H9 (cell line): ENCODE measurements around the gene OR2T10. TPM values are rescaled to one million over a fixed set of nuclear protein-coding genes. Genes with fewer than 3 reads are reported as not detected.
"Not testable (repeated sequence)": the region's sequence is repeated elsewhere in the genome, so short reads cannot be mapped to it uniquely, and the experiment has no call there.

Experiments used
- DNase-seq: peaks from one replicate; pipeline ENCODE4 v3.0.0-alpha.2; 2017
- H2AFZ ChIP-seq: one replicate; pipeline ENCODE4 v1.6.1; 2013; ENCODE audit warnings: mild to moderate bottlenecking, low read length, control low read depth, moderate library complexity
- H2AK5ac ChIP-seq: 2 replicates; pipeline ENCODE4 v1.6.1; 2013; ENCODE audit warnings: low read length, control low read depth, mixed read lengths; ENCODE audit not compliant: insufficient read length
- H2BK120ac ChIP-seq: one replicate; pipeline ENCODE4 v1.6.1; 2013; ENCODE audit warnings: low read depth, mild to moderate bottlenecking, low read length, control low read depth, inconsistent platforms; ENCODE audit not compliant: poor library complexity, severe bottlenecking
- H2BK12ac ChIP-seq: 2 replicates; pipeline ENCODE4 v1.6.1; 2013; ENCODE audit warnings: low read length, control low read depth, mixed read lengths, low read depth; ENCODE audit not compliant: insufficient read length
- H2BK15ac ChIP-seq: 2 replicates; pipeline ENCODE4 v1.6.1; 2013; ENCODE audit warnings: low read depth, low read length, control low read depth
- H2BK20ac ChIP-seq: one replicate; pipeline ENCODE4 v1.6.1; 2013; ENCODE audit warnings: low read depth, mild to moderate bottlenecking, low read length, control low read depth, inconsistent platforms; ENCODE audit not compliant: poor library complexity, severe bottlenecking
- H2BK5ac ChIP-seq: 2 replicates; pipeline ENCODE4 v1.6.1; 2013; ENCODE audit warnings: low read length, control low read depth, mixed read lengths; ENCODE audit not compliant: insufficient read length
- H3K14ac ChIP-seq: 2 replicates; pipeline ENCODE4 v1.6.1; 2013; ENCODE audit warnings: low read length, control low read depth; ENCODE audit not compliant: insufficient read depth
- H3K18ac ChIP-seq: 2 replicates; pipeline ENCODE4 v1.6.1; 2013; ENCODE audit warnings: low read depth, mild to moderate bottlenecking, mixed read lengths, low read length, control low read depth; ENCODE audit not compliant: insufficient read length
- H3K23ac ChIP-seq: 2 replicates; pipeline ENCODE4 v1.6.1; 2013; ENCODE audit warnings: low read length, control low read depth, mixed read lengths, low read depth; ENCODE audit not compliant: insufficient read length
- H3K23me2 ChIP-seq: 2 replicates; pipeline ENCODE4 v1.6.1; 2013; ENCODE audit warnings: low read depth, mild to moderate bottlenecking, mixed read lengths, low read length, control low read depth; ENCODE audit not compliant: insufficient read length, poor library complexity, severe bottlenecking
- H3K27ac ChIP-seq: 2 replicates; pipeline ENCODE4 v1.5.1; 2013; ENCODE audit warnings: low read length, control low read depth, mixed read lengths, low read depth; ENCODE audit not compliant: insufficient read length
- H3K27me3 ChIP-seq: 2 replicates; pipeline ENCODE4 v1.6.1; 2013; ENCODE audit warnings: low read length, control low read depth, inconsistent platforms; ENCODE audit not compliant: insufficient read depth
- H3K4ac ChIP-seq: 2 replicates; pipeline ENCODE4 v1.6.1; 2013; ENCODE audit warnings: low read depth, mild to moderate bottlenecking, control low read depth, inconsistent platforms, low read length, moderate library complexity
- H3K4me1 ChIP-seq: 2 replicates; pipeline ENCODE4 v1.6.1; 2013; ENCODE audit warnings: low read length, control low read depth, inconsistent platforms; ENCODE audit not compliant: insufficient read depth
- H3K4me2 ChIP-seq: 2 replicates; pipeline ENCODE4 v1.6.1; 2013; ENCODE audit warnings: low read length, control low read depth, mixed read lengths; ENCODE audit not compliant: insufficient read length, insufficient read depth
- H3K56ac ChIP-seq: 2 replicates; pipeline ENCODE4 v1.6.1; 2013; ENCODE audit warnings: low read depth, mild to moderate bottlenecking, mixed read lengths, low read length, control low read depth; ENCODE audit not compliant: insufficient read length
- H3K79me1 ChIP-seq: 2 replicates; pipeline ENCODE4 v1.6.1; 2013; ENCODE audit warnings: low read depth, mild to moderate bottlenecking, moderate library complexity, low read length, control low read depth, inconsistent platforms; ENCODE audit not compliant: insufficient read depth, poor library complexity, severe bottlenecking
- H3K79me2 ChIP-seq: 2 replicates; pipeline ENCODE4 v1.6.1; 2013; ENCODE audit warnings: low read length, control low read depth, inconsistent platforms; ENCODE audit not compliant: insufficient read depth
- H3K9ac ChIP-seq: 2 replicates; pipeline ENCODE4 v1.6.1; 2013; ENCODE audit warnings: low read length, control low read depth, mixed read lengths; ENCODE audit not compliant: insufficient read length; ENCODE audit errors: extremely low read depth
- H3K9me3 ChIP-seq: one replicate; pipeline ENCODE4 v1.6.1; 2013; ENCODE audit warnings: low read depth, low read length, inconsistent platforms; ENCODE audit not compliant: control insufficient read depth
- H3T11ph ChIP-seq: one replicate; pipeline ENCODE4 v1.6.1; 2013; ENCODE audit warnings: mild to moderate bottlenecking, low read length, control low read depth, inconsistent platforms
- H4K20me1 ChIP-seq: one replicate; pipeline ENCODE4 v1.6.1; 2013; ENCODE audit not compliant: control insufficient read depth, insufficient read length, insufficient read depth
- H4K5ac ChIP-seq: 2 replicates; pipeline ENCODE4 v1.6.1; 2013; ENCODE audit warnings: low read depth, mild to moderate bottlenecking, mixed read lengths, low read length, control low read depth; ENCODE audit not compliant: insufficient read length
- H4K8ac ChIP-seq: replicated peaks from 2 replicates; pipeline ENCODE4 v1.6.1; 2013; ENCODE audit warnings: low read length, control low read depth, mixed read lengths, low read depth; ENCODE audit not compliant: insufficient read length
- H4K91ac ChIP-seq: 2 replicates; pipeline ENCODE4 v1.6.1; 2013; ENCODE audit warnings: low read depth, mild to moderate bottlenecking, moderate library complexity, mixed read lengths, low read length, control low read depth; ENCODE audit not compliant: insufficient read length
- H3K27ac Mint-ChIP-seq, 3 experiments: 2 replicates in 2 of 3; 3 replicates in 1 of 3; pipeline ENCODE4 v1.8.0; 2020 to 2021; ENCODE audit warnings: mixed read lengths in 3 of 3, mild to moderate bottlenecking in 1 of 3, moderate library complexity in 1 of 3
- H3K27me3 Mint-ChIP-seq: 2 replicates; pipeline ENCODE4 v1.8.0; 2021; ENCODE audit warnings: low read depth, mild to moderate bottlenecking, moderate library complexity, mixed read lengths
- H3K36me3 Mint-ChIP-seq, 3 experiments: 2 replicates in 2 of 3; 3 replicates in 1 of 3; pipeline ENCODE4 v1.8.0; 2020 to 2021; ENCODE audit warnings: low read depth in 3 of 3, mixed read lengths in 3 of 3; ENCODE audit not compliant: insufficient read depth in 1 of 3
- H3K4me1 Mint-ChIP-seq, 2 experiments: 2 replicates each; pipeline ENCODE4 v1.8.0; 2020; ENCODE audit warnings: mixed read lengths in 2 of 2
- H3K4me3 Mint-ChIP-seq, 2 experiments: 2 replicates in 1 of 2; 3 replicates in 1 of 2; pipeline ENCODE4 v1.8.0; 2020 to 2021; ENCODE audit warnings: mild to moderate bottlenecking in 2 of 2, mixed read lengths in 2 of 2, moderate library complexity in 1 of 2
- H3K9me3 Mint-ChIP-seq, 2 experiments: 2 replicates in 1 of 2; 3 replicates in 1 of 2; pipeline ENCODE4 v1.8.0; 2020; ENCODE audit warnings: mild to moderate bottlenecking in 2 of 2, mixed read lengths in 2 of 2, moderate library complexity in 1 of 2
- WGBS: extraction: QIAGEN DNeasy Blood & Tissue Kit; methylation state at CpG from one replicate; pipeline ENCODE4 v1.1.7; 2013; ENCODE audit warnings: missing lambda C conversion rate, low lambda C conversion rate, mixed read lengths; ENCODE audit not compliant: insufficient read length; ENCODE audit errors: extremely low coverage; 5-methylcytosine and 5-hydroxymethylcytosine counted together
- long read RNA-seq: library from polyadenylated mRNA; unstranded; transcript quantifications from one replicate; pipeline ENCODE4 v2.0.0, GENCODE V29; 2020
- total RNA-seq: library from RNA; stranded (reverse); gene quantifications from 2 replicates; pipeline ENCODE4 v1.2.1, GENCODE V29; 2021
- TF ChIP-seq, protein P1 (sequence below): fragments of 200-600 bp; sonication (generic); conservative IDR thresholded peaks from 3 replicates; pipeline ENCODE4 v1.8.0; 2021; ENCODE audit warnings: antibody characterized with exemption, mild to moderate bottlenecking

OR2T10 gene, protein sequence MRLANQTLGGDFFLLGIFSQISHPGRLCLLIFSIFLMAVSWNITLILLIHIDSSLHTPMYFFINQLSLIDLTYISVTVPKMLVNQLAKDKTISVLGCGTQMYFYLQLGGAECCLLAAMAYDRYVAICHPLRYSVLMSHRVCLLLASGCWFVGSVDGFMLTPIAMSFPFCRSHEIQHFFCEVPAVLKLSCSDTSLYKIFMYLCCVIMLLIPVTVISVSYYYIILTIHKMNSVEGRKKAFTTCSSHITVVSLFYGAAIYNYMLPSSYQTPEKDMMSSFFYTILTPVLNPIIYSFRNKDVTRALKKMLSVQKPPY
- total RNA-seq = not detected in 2 replicates
- long read RNA-seq = 0 reads

DNA sequence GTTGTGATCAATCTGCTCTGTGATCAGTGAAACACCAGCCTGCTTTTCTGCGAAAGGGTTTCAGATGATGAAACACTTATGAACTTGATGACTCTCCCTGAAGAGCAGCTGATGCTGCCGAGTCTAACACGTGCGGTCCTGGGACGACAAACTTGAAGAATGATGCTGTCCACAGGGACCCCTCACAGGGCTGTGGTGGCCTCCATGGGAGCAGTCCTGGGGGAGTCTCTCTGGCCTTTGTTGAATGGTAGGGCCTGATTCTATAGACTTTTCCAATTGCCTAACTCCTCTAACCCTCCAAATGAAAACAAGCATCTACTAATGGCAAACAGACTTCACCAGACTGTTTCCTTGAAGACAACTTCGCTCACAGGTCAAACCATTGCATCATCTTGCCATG, at the start of gene OR2T10:
Gene OR2T10 (minus strand): TSS at position 112 of the 400 bp plus-strand sequence. CDS start 3,932 bp downstream, outside the sequence.
- no peak within 1 kb of the TSS for H3K4me3 Mint-ChIP-seq
- H3K9me3 Mint-ChIP-seq = peaks cover 72 to 80% of the 10 kb centered on the region in 2 experiments
- no peak within 1 kb of the TSS for H3T11ph ChIP-seq

DNA sequence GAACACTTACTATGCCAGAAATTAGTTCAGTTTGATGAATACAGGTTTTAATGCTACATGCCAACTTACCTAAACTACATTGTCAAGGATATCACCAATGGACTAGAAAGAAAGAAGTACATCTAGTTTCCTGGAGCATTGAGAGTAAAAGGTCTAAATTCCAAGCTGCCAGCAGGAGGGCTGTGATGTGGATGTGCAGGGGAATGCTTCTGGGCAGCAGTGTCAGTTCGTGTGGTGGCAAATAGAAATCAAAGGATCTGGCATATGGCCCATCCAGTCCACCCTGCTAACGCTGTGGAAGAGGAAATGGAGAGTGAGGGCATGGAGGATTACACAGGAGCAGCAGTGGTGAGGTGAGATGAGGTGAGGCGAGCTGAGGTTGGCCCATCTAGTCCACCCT, 47.7 kb upstream of the OR2T10 start, which contains the start of gene OR2T35:
Gene OR2T35 (minus strand): TSS at position 101 of the 400 bp plus-strand sequence. CDS start 6,020 bp downstream, outside the sequence.
- H3K79me1 ChIP-seq, H3K4ac ChIP-seq, H4K20me1 ChIP-seq, H3K79me2 ChIP-seq, H3K27me3 ChIP-seq, H3K4me1 Mint-ChIP-seq, DNase-seq, H3K27me3 Mint-ChIP-seq, H3K14ac ChIP-seq, H3K4me3 Mint-ChIP-seq, H3K23ac ChIP-seq, H3T11ph ChIP-seq, H3K56ac ChIP-seq, H2BK5ac ChIP-seq, H3K18ac ChIP-seq, H3K36me3 Mint-ChIP-seq, H3K27ac Mint-ChIP-seq, H2BK12ac ChIP-seq, H3K4me1 ChIP-seq, H3K27ac ChIP-seq, H2BK15ac ChIP-seq, H3K9me3 ChIP-seq, H3K23me2 ChIP-seq, H4K5ac ChIP-seq, H4K8ac ChIP-seq, H2AK5ac ChIP-seq, H2BK120ac ChIP-seq, H4K91ac ChIP-seq, H3K4me2 ChIP-seq, H2AFZ ChIP-seq, H3K9ac ChIP-seq, H2BK20ac ChIP-seq: not testable (repeated sequence)
- H3K9me3 Mint-ChIP-seq = peaks cover 17 to 33% of the 10 kb centered on the region in 2 experiments; a peak in 4 of 5 replicates
- no CpG with 5 or more reads among the region's 3 CpGs for WGBS

More for the DNA sequence above, at the start of gene OR2T10:
- Histone ChIP-seq H3K23ac (no peak within 1 kb of the TSS), H3K14ac (no peak within 1 kb of the TSS), H4K5ac (no peak within 1 kb of the TSS), H3K27ac (no peak within 1 kb of the TSS), H2BK20ac (no peak within 1 kb of the TSS), H4K8ac (no peak within 1 kb of the TSS), H3K79me1 (no peaks in the 10 kb centered on the region), H3K4me1 (no peaks in the 10 kb centered on the region), H4K91ac (no peak within 1 kb of the TSS), H3K4me2 (no peak within 1 kb of the TSS), H3K27me3 (no peaks in the 10 kb centered on the region), H3K56ac (no peak within 1 kb of the TSS), H3K18ac (no peak within 1 kb of the TSS), H2BK15ac (no peak within 1 kb of the TSS), H2AK5ac (no peak within 1 kb of the TSS), H3K9ac (no peak within 1 kb of the TSS), H3K4ac (no peak within 1 kb of the TSS), H2BK5ac (no peak within 1 kb of the TSS), H3K9me3 (peaks cover 74% of the 10 kb centered on the region), H2AFZ (no peak within 1 kb of the TSS), H3K79me2 (no peaks in the 10 kb centered on the region), H3K23me2 (no peaks in the 10 kb centered on the region), H2BK12ac (no peak within 1 kb of the TSS), H4K20me1 (no peaks in the 10 kb centered on the region), H2BK120ac (no peak within 1 kb of the TSS)
- no peaks in the 10 kb centered on the region for H3K4me1 Mint-ChIP-seq
- TF ChIP-seq, protein P1, sequence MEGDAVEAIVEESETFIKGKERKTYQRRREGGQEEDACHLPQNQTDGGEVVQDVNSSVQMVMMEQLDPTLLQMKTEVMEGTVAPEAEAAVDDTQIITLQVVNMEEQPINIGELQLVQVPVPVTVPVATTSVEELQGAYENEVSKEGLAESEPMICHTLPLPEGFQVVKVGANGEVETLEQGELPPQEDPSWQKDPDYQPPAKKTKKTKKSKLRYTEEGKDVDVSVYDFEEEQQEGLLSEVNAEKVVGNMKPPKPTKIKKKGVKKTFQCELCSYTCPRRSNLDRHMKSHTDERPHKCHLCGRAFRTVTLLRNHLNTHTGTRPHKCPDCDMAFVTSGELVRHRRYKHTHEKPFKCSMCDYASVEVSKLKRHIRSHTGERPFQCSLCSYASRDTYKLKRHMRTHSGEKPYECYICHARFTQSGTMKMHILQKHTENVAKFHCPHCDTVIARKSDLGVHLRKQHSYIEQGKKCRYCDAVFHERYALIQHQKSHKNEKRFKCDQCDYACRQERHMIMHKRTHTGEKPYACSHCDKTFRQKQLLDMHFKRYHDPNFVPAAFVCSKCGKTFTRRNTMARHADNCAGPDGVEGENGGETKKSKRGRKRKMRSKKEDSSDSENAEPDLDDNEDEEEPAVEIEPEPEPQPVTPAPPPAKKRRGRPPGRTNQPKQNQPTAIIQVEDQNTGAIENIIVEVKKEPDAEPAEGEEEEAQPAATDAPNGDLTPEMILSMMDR = no peak
- WGBS = no CpG with 5 or more reads among the region's 6 CpGs
- peaks cover 6 to 15% (median 8%) of the 10 kb centered on the region in 3 experiments; a peak in 4 of 7 replicates for H3K36me3 Mint-ChIP-seq
- peaks cover 2% of the 10 kb centered on the region for H3K27me3 Mint-ChIP-seq
- DNase-seq = no peak
- no peak within 1 kb of the TSS for H3K27ac Mint-ChIP-seq
